Right atrium auricular region (tissue), 2 donors: Measurements from ENCODE around the gene VPS36. TPM values are rescaled to one million over a fixed set of nuclear protein-coding genes. Genes with fewer than 3 reads are reported as not detected.

Source experiments
- DNase-seq: peaks from one replicate; pipeline ENCODE4 v3.0.0-alpha.2; 2019; ENCODE audit warnings: low spot score
- H3K27ac ChIP-seq, 2 donors: fragments of 200-600 bp; sonication (generic); 1 replicate in 1 of 2; 2 replicates in 1 of 2; pipeline ENCODE4 v1.5.1; 2016 to 2019
- H3K27me3 ChIP-seq, 2 donors: fragments of 200-600 bp; sonication (generic); one replicate each; pipeline versions ENCODE4 v1.5.1 to v1.6.0; 2017 to 2019
- H3K36me3 ChIP-seq: fragments of 200-600 bp; sonication (generic); one replicate; pipeline ENCODE4 v1.5.1; 2016
- H3K4me1 ChIP-seq, 2 donors: fragments of 200-600 bp; sonication (generic); one replicate each; pipeline versions ENCODE4 v1.5.1 to v1.6.0; 2017 to 2019
- H3K4me3 ChIP-seq, 2 donors: fragments of 200-600 bp; sonication (generic); 1 replicate in 1 of 2; 2 replicates in 1 of 2; pipeline ENCODE4 v1.5.1; 2017 to 2019; ENCODE audit warnings: mild to moderate bottlenecking in 1 of 2, moderate library complexity in 1 of 2
- H3K9me3 ChIP-seq, 2 donors: fragments of 200-600 bp; sonication (generic); one replicate each; pipeline ENCODE4 v1.5.1; 2019
- total RNA-seq, 2 donors: library from RNA; depleted of rRNA; stranded (reverse); fragments of >200 nt; gene quantifications; one replicate each; pipeline ENCODE4 v1.1.0, GENCODE V29; 2016
- TF ChIP-seq, protein P1 (sequence below), 2 donors: fragments of 200-600 bp; sonication (generic); IDR thresholded peaks; one replicate each; pipeline ENCODE4 v1.5.1; 2019; ENCODE audit warnings: antibody characterized with exemption in 2 of 2

VPS36 gene
- total RNA-seq, 2 donors from 2014 or later: 28.3 to 61.3 TPM

GRCh38 chr13:52461265-52461664, 10.8 kb upstream of the VPS36 start:
- no peaks in the 10 kb centered on the region for H3K36me3 ChIP-seq
- no peak overlapping the region for H3K4me3 ChIP-seq
- TF ChIP-seq, protein P1, sequence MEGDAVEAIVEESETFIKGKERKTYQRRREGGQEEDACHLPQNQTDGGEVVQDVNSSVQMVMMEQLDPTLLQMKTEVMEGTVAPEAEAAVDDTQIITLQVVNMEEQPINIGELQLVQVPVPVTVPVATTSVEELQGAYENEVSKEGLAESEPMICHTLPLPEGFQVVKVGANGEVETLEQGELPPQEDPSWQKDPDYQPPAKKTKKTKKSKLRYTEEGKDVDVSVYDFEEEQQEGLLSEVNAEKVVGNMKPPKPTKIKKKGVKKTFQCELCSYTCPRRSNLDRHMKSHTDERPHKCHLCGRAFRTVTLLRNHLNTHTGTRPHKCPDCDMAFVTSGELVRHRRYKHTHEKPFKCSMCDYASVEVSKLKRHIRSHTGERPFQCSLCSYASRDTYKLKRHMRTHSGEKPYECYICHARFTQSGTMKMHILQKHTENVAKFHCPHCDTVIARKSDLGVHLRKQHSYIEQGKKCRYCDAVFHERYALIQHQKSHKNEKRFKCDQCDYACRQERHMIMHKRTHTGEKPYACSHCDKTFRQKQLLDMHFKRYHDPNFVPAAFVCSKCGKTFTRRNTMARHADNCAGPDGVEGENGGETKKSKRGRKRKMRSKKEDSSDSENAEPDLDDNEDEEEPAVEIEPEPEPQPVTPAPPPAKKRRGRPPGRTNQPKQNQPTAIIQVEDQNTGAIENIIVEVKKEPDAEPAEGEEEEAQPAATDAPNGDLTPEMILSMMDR (IDR thresholded peaks at IDR 0.05): no peak
- no peaks in the 10 kb centered on the region for H3K9me3 ChIP-seq
- H3K27me3 ChIP-seq: no peaks in the 10 kb centered on the region
- no peaks in the 10 kb centered on the region for H3K4me1 ChIP-seq
- no peak for DNase-seq
- no peak overlapping the region for H3K27ac ChIP-seq

GRCh38 chr13:52459668-52460067, 9.2 kb upstream of the VPS36 start:
- no peaks in the 10 kb centered on the region for H3K36me3 ChIP-seq
- no peaks in the 10 kb centered on the region for H3K27me3 ChIP-seq
- TF ChIP-seq, protein P1 (IDR thresholded peaks at IDR 0.05): no peak
- DNase-seq: no peak
- no peak overlapping the region for H3K4me3 ChIP-seq
- no peak overlapping the region for H3K27ac ChIP-seq
- no peaks in the 10 kb centered on the region for H3K4me1 ChIP-seq
- no peaks in the 10 kb centered on the region for H3K9me3 ChIP-seq

DNA sequence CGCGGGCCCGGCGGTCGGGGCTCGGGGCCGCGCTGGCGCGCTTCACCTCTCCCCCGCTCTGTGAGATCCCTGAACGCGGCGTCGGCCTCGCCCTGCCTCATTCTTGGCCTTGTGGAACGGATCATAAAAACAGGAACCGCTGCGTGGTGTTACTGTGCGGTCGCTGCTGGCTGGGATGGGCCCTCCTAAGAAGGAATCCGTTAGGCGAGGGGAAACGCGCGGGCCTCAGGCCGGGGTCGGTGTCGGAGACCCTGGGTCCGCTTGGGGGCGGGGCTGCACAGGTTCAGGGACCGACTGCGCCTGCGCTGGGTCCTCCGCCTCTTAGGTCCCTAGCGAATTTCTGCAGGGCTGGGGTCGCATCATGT, 5.2 kb upstream of the VPS36 start:
- Histone ChIP-seq H3K4me1 (peaks cover 0 to 11% of the 10 kb centered on the region in 2 donors), H3K36me3 (no peaks in the 10 kb centered on the region), H3K27me3 (no peaks in the 10 kb centered on the region), H3K9me3 (no peaks in the 10 kb centered on the region), H3K27ac (peak overlapping the region; percentile 82 to 91), H3K4me3 (peak overlapping the region; percentile 74 to 86)
- peak; percentile 68 for DNase-seq
- TF ChIP-seq, protein P1 (IDR thresholded peaks at IDR 0.05): no peak

DNA sequence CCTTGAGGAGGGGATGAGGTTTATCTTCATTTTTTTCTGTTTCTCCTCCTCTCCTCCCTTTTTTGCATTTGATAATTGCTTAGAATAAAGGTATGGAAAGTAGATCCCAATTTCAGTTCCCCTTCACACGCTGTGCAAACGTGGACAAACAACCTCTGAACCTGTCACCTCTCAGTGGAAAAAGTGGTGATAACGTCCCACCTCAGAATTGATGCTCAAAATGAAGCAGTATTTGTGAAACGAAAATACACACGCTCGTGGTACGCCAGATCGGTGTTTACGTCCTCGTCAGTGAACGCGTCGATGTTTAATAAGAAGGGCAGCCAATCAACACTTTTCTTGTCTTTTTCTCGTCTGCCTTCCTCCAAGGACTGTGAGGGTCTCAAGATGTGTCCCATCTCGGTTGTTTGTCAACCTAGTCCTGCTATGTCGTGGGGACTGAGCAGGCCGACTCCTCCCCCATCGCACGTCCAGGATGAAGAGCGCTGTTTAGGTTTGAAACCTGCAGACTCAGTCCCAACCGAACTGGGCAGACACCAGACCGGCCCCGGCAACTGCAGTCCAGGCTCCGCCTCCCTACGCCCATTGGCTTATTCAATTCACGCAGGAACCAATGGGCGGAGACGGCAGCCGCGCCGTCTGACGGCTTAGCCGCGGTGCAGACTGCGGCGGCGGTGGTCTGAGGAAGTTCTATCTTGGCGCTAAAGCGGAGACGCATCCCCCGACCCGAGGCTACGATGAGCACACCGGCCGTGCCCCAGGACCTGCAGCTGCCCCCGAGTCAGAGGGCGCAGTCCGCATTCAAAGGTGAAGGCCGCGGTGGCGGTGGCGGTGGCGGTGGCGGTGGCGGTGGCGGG, 4.6 kb upstream of the VPS36 start, which contains the start of gene CKAP2:
TSS of gene CKAP2 (plus strand) at position 659 of the 857 bp plus-strand sequence. CDS start at position 738, 79 bp downstream.
- Histone ChIP-seq H3K9me3 (no peaks in the 10 kb centered on the region), H3K36me3 (no peaks in the 10 kb centered on the region), H3K4me3 (peak within 1 kb of the TSS; percentile 74 to 86), H3K4me1 (peaks cover 0 to 12% of the 10 kb centered on the region in 2 donors), H3K27me3 (no peaks in the 10 kb centered on the region), H3K27ac (peak within 1 kb of the TSS; percentile 82 to 91)
- peak; percentile 96 for DNase-seq
- TF ChIP-seq, protein P1 (IDR thresholded peaks at IDR 0.05): no peak

DNA sequence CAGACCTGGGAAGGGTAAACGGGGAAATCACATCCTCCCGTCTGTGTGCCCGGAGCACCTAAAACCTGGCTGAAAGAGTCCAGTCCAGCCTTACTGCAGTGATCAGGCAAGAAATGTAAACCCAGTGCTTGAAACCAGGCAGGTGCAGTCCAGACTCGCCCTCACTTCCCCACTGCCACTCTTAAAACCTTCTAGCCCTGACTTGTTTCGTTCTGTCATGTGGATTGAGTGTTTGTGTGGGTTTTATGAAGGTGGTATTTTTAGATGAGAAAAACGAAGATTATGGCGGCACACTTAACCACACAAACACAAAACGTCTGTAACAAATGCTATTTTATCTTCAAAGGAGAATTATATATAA, 4.0 kb upstream of the VPS36 start:
- TF ChIP-seq, protein P1 (IDR thresholded peaks at IDR 0.05): no peak
- Histone ChIP-seq H3K4me3 (peak overlapping the region; percentile 74 to 86), H3K27me3 (no peaks in the 10 kb centered on the region), H3K27ac (peak overlapping the region; percentile 82 to 91), H3K9me3 (no peaks in the 10 kb centered on the region), H3K4me1 (peaks cover 0 to 12% of the 10 kb centered on the region in 2 donors), H3K36me3 (no peaks in the 10 kb centered on the region)
- DNase-seq: no peak
